ENCODE data around the gene TTI1.
"Not testable (repeated sequence)": the region's sequence is repeated elsewhere in the genome, so short reads cannot be mapped to it uniquely, and the experiment has no call there.

TTI1 gene

DNA sequence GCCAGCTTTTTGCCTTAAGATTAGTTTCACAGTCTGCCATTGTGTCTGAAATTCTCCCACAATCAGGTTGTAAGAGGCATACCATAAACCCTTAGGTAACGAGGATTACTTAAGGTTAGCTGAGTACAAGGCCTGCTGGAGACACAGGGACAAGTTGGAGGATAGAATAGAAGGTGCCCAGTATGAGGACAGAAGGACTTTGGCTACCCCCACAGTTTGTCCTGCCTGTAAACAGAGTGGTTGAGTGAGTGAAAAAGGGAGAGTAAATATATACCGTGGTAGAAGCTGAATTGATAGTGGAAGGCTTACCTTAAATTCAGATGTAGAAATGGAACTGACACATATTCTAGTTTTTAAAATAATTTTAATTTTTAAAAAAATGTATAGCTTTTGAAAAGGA, 19.6 kb upstream of the TTI1 start:
- no peak for FAIRE-seq

DNA sequence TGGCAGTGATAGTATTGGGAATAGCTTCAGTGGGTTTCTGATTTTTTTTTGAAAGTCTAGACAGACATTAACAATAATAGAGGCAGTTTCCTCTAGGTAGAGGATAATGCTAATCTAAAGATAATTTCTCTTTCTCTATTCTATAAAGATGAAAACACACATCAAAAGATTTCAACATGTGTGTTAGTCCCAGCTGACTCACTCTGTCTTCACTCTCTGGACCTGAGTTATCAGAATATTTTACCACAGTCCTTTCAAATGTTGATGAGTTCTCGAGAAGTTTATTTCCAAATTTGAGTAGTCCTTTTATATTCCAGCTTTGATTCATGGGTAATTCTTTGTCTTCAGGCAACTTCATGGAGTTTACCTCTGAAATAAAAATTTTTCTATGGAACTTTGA, 17.4 kb upstream of the TTI1 start:
- no peak for FAIRE-seq

DNA sequence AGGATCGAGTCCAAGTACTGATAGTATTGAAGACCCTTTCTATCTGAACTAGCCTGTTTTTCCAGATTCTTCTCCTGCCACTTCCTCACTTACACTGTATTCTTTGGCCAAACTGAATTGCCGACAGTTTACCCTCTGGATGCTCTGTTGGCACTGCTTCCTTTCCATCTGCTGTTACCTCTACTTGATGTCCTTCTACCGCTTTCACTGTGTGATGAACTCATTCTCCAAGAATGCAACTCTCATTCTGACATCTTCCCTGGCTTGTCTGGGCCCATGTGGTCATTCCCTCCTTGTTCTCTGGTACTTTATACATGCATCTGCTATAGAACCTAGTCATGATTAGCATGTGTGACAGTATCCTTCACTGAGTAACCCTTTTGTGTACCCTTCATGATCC, 16.5 kb upstream of the TTI1 start:
- no peak for FAIRE-seq

DNA sequence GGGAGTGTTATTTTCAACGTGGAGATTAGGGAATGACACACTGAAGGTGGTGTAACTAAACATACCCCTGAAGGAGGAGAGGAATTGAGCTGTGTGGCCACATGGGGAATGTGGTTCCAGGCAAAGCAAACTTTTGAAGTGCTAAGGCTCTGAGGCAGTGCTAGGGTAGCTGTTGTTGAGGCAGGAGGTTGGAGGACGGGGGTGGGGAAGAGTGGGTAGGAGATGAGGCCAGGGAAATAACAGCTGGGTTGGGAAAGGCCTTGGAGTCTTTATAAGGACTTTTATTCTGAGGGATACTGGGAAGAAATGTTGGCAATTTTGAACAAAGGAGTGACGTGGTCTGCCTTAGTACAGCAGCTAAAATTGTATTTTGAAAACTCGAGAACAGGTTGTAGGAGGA, 13.3 kb upstream of the TTI1 start:
- FAIRE-seq, result no peak

DNA sequence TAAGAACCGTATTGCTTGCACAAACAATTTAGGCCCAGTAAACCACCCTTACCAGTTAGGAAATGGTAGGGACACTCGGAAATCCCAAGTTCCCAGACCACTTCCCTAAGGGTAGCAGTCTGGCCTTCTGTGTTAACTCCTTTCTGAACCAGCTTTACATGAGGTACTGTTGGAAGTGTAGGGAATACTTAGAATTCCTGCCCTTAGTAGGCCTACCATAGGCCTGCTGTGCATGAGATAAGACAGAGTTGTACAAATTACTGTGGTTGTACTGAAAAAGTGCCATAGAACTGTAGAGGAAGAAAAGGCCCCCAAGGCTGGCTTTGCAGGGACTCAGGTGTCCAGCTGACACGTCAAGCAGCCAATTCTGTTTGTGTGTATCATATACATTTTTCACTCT, 11.4 kb upstream of the TTI1 start:
- FAIRE-seq, result no peak

DNA sequence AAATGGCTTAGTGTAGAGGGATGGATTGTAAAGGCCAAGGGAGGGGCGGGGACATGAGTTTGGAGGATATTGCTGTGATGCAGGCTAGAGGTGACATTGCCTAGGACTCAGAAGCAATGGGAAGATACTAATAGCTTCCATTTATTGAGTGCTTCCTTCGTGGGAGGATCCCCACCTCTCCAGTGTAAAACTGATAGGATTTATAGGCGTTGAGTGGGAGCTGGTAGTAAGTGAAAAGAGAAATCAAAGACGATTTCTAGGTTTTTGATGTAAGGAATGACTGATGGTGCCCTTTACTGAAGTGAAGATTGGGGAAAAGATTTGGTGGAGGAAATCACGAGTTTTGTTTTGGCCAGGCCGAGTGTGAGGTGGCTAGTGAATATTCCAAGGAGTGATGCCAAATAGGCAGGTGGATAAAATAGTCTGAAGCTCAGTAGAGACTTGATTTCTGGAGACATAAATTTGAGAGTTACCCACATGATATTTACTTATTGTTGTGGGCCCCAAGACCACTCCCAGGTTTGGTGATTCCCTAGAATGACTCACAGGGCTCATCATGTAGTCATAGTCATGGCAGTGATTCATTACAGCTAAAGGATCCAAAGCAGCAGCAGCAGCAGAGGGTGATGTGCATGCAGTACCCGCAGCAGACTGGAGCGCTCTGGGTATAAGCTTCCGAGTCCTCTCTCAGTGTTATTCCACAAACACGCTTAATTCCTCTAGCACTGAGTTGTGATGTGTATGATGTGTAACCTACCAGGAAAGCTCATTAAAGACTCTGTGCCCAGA, 10.4 kb upstream of the TTI1 start:
- no peak for FAIRE-seq

DNA sequence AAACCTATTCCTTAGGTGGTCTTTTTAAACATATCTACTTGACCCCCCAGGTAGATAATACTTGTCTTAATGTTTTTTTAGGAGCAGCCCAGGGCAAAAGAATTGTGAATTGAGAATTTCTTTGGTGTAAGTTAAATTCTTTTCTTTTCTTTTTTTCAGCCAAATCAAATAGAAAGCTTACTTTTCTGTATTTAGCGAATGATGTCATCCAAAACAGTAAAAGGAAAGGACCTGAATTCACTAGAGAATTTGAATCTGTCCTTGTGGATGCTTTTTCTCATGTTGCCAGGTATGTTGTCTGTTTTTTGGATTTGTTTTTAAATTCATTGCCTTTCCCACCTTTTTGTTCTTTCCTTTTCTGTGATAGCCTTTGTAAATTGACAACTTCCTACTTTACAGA, 7.0 kb upstream of the TTI1 start:
- FAIRE-seq, result no peak

DNA sequence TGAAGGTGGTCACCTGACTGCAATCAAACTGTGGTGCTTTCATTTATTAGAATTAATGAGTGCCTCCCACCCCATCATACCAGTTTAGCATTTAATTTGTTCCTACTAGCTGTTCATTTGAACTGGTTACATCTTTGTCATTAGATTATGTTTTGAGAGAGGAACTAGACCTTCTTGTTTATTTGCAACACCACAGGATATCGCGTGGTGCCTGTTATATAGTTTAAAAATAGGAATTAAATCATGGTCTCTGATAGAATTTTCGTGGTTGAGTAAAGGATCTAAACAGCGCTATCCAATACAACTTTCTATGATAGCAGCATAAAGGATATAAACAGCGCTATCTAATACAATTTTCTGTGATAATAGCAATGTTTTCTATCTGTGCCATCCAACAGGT, 3.1 kb upstream of the TTI1 start:
- FAIRE-seq, result no peak

DNA sequence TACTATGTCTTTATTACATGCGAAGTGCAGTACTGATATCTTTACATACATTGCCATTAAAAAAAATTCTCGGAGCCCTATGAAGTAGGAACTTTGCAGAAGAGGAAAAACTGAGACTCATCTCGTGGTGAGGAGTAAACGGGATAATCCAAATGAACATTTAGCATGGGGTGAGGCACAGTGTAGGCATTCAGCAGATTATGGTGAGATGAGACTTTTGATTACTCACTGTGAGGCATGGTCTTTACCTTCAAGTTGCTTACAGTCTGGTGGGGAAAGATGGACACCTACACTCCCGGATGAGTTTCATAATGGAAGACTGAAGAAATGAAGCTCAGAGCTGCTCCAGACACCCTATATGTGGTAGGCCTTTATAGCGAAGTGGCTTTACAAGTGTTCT, 1.7 kb upstream of the TTI1 start:
- FAIRE-seq, result no peak

DNA sequence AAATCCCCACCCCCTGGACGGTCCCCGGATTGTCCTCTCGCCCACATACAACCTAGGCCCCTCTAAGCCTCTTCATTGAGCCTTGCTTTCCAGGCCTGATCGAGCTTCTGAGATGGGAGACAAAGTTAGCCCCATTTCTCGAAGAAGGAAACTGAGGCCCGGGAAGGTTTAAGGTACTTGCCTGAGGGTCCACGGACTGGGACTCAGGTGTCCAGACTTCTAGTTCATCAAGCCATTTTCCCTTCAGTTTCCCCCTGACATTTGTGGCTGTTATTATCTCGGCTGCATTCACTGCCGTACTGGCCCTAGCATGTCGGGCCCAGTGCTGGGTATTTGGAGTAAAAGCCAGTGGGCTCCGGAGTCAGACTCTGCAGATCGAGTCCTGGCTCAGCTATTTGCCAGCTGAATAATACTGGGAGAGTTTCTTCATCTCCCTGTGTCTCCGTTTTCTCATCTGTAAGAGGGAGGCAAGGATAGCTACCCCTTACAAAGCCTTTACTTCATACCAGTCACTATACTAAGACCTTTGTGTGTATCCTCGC, 923 bp upstream of the TTI1 start:
- FAIRE-seq, result no peak

DNA sequence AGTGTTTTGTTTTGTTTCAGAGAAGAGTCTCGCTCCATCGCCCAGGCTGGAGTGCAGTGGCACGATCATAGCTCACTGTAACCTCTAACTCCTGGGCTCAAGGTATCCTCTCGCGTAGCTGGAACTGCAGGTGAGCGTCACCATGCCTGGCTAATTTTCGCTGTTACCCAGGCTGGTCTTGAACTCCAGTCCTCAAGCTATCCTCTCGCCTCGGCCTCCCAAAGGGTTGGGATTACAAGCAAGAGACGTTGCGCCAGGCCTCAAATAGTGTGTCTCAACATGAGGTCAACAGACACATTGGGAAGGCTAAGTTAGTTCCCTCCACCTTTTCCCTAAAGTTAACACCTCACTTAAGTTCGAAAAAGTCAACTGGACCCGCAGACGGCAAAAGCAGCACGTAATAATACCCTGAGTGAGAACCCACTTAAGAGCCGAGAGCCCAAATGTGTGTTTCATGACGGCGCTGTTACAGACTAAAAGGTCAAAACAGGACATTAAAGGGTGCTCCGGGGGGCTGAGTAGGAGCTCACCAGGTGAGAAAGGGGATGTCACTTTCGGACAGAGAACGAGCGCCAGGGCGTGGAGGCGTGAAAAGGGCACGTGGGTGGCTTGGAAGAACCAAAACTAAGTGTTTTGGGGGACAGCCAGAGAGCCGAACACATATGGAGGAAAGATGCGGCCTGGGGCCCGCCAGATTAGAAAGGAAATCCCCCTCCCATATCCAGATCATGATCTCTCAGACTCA, 499 bp downstream of the TTI1 start:
- FAIRE-seq, result no peak

DNA sequence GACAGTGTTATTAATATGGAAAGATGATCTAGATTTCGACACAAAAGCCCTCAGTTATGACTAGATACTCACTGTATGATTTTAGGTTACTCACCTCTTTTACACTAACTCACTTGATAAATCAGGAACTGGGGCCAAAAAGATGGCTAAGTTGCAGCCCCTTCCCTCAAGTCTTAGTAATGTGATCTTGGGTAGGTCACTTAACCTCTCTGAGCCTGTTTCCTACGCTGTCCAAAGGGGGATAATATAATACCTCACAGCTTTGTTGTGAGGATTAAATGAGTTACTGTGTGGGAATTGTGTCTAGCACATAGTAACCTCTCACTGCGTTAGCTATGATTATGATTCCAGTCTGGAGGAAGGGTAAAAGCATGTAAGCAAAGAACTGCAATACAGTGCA, 1.3 kb downstream of the TTI1 start:
- FAIRE-seq, result no peak

DNA sequence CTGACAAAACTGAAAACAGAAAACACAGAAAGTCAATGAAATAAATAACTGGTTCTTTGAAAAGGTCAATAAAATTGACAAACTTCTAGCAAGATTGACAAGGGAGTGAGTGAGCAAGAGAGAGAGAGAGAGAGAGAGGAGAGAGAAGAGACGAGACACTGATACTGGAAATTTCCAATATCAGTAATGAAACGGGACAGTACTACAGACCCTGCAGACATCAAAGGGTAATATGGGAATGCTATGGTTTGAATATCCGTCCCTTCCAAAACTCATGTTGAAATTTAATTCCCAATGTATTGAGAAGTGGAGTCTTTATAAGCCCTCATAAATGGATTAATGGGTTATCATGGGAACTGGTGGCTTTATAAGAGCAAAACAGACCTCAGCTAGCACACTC, 3.8 kb downstream of the TTI1 start:
- FAIRE-seq, result no peak

DNA sequence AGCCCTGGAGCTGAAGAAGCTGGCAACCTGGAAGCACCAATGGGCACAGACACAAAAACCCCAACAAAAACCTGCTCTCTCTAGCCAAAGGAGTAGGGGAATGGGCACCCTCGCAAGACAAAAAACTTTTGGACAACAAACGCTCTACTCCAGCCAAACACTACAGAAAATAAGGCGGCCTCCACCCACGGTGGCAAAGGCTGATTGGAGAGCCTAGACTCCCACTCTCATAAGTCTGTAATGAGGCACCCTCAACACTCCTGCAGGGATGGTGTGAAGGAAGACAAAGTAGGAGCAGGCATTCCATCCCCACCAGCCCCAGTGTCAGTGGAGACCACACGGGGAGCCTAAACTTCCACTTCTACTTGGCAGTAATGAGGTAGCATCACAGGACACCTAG, 8.8 kb downstream of the TTI1 start:
- no peak for FAIRE-seq

DNA sequence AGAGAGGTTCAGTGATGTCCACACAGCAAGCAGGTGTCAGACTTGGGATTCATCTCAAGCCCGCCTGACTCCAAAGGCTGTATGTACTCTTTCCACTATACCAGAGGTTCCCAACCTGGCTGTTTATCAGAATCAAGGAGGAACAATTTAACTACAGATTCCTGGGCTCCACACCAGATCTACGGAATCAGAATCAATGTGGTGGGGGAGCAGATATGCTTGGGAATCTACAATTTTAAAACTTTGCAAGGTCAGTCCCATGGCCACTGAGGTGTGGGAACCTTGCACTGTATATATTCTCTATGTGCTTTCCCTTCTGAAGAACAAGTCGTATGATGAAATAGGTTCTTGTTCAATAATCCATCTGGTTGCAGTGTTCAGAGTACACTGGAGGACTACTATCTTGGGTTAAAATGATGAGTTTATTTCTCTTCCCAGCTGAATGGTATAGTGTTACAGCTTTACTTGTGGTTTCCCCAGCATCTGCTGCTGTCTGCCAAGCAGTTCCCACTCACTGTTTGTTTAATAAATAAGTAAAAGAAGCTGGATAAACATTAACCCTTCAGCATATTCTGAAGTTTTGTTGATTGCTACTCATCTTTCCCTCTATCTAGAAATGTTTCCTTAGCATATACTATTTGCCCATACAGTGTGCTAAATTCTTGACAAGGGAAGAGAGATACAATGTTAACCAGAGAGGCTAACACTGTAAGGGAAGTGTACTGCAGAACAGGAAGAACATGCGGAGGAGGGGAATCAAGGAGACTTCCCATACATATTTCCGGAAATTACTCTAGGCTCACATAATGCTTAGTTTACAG, 9.9 kb downstream of the TTI1 start:
- FAIRE-seq, result no peak

DNA sequence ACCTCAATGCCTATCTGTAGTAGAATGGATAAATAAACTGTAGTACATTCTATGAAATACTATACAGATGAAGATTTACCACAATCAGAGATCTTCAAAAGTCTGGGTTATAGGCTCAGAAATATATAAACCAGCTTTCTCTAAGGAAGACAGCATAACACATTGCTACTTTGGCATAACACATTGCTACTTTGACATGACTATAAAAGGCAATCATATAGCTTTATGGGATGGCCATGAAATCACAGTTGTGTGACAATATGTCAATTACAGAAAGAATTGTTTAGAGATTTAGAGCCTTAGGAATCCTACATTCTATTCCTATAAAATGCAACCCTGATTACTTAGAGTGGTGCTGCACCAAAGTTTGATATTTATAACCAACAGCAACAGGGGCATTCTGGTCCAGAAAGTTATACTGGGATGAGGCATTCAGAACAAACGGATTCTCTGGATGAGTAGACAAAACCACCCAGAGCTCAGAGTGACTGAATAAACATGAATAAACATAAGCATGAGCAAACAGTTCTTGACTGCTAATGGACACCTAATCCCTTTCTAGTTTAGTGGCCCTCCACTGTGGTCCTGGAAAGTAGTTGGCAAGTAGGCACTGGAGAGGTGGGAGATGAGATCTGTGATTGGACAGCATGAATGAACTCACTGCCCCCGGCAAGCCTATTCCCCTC, 12.0 kb downstream of the TTI1 start:
- FAIRE-seq, result no peak

DNA sequence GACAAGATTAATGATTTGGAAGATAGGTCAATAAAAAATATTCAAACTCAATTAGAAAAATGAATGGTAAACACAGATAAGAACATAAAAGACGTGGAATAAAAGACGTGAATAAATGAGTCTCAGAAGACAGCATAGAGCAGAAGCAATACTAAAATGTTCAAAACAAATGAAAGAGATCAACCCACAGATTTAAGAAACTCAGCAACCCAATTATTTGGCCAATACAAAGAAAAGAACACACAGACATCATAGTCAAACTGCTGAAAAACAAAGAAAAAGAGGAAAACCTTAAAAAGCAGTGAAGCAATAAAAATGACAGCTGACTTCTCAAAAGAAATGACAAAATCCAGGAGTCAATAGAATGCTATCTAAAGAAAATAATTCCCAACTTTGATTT, 14.9 kb downstream of the TTI1 start:
- no peak for FAIRE-seq

DNA sequence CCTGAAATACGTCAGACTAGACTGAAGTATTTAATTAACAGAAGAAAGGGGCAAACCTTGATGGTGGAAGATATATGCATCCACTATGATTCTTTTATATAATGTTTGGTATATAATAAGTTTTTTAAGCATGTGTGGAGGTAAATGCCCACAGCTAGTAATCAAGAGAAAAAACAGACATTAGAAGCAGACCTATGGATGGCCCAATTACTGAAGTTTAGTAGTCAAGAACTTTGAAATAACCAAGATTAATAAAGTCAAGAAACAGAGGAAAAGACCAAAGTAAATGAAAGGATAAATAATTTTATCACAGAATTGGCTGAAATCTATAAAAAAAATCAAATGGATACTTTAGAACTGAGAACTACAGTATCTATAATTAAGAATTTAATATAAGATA, 15.3 kb downstream of the TTI1 start:
- no peak for FAIRE-seq

DNA sequence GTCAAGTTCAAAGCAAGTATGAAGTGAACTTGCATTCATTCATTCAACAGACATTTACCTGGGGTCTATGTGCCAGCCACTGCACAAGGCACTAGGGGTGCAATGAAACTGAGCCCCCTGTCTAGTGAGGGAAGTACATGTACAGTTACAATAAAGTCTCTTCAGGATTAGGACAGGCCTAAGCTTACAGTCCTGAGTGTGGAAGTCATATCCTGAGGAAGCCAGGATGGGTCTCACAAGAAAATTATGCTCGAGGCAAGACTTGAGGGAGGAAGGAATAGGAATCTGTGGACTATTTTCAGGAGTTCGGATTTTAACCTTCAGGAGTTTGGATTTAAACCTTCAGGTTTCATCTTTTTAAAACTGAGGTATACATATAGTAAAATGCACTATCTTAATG, 19.4 kb downstream of the TTI1 start:
- no peak for FAIRE-seq

DNA sequence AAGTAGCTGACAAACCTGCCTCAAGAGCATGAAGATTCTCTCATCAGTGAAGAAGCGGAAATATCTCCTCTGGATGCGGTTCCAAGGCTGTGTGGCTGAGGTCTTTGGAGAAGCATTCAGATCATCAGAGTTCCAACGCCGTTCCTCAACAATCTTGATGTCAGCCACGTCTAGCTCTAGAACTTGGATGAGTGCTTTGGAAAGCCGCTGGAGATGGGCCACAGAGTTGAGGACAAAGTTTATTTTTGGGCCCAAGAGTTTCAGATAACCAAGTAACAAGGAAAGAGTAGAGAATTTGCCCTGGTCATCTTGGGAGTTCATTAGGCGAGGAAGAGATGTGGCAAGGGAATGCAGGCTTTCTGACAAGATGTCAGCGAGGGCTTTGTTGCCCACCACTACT, 20.9 kb downstream of the TTI1 start:
- no peak for FAIRE-seq

DNA sequence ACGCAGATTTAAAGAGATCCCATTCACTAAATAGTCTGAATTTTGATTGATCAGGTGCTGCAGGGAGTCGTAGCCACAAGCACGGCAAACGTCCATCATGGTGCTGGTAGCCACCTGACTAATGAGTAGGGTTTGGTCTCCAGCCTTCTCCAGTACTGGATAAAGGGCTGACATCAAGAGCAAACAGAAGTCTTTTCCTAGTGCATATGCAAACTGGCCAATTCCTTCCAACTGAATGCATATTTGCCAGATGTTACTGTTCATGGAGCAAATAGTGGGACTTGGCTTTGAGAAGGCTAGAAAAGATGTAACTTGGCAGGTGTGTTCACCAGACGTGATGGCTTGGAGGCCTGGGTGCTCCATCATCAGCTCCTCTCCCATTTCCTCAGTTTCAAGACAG, 21.6 kb downstream of the TTI1 start:
- FAIRE-seq, result no peak

DNA sequence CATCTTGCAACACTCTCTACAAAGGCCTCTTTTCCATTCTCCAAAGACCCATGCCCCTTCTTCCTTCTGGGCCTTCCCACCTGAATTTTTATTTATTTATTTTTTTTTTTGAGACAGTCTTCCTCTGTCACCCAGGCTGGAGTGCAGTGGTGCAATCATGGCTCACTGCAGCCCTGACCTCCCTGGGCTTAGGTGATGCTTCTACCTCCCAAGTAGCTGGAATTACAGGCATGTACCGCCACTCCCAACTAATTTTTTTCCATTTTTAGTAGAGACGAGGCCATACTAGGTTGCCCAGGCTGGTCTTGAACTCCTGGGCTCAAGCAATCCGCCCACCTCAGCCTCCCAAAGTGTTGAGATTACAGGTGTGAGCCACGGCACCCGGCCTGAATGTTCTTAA, 23.8 kb downstream of the TTI1 start:
- not testable (repeated sequence) for FAIRE-seq
